Measurements from ENCODE around the gene TRAP1. TPM values are rescaled to one million over a fixed set of nuclear protein-coding genes. Genes with fewer than 3 reads are reported as not detected.
A peak's percentile ranks its signal among the peaks of the same experiment; 100 is the strongest.

The TRAP1 gene
- polyA plus RNA-seq, 2 of the 4 experiments (the other 2 are of a cell fraction), result 103 to 198 TPM

GRCh38 chr16:3623642-3624041 is 93.7 kb downstream of the TRAP1 start:
- DNase-seq (ENCODE audit: low read depth in 1 of 2, low spot score in 1 of 2) (no peak), FAIRE-seq (no peak), ATAC-seq (no peak)
- ChIA-PET POLR2A (no interaction called here), CTCF (no interaction called here)
- Histone ChIP-seq H3K4me2 (no peak overlapping the region), H3K4me3 (no peak overlapping the region), H3K27ac (no peak overlapping the region), H3K4me1 (peaks cover 2% of the 10 kb centered on the region; the same call in 2 of the 3 replicates), H3K9me3 (no peaks in the 10 kb centered on the region)
- TF ChIP-seq JUNB (IDR thresholded peaks at IDR 0.05), result no peak
- TF ChIP-seq BCL3 (IDR thresholded peaks at IDR 0.05), result no peak
- no peak for TF ChIP-seq HMGXB4 (CRISPR knock-in tag; IDR thresholded peaks at IDR 0.05; ENCODE audit: borderline replicate concordance)
- no peak for TF ChIP-seq PHF8 (IDR thresholded peaks at IDR 0.05; ENCODE audit: borderline replicate concordance, low read depth)
- no peak for TF ChIP-seq EP300 (IDR thresholded peaks at IDR 0.05)
- TF ChIP-seq CBX2 (IDR thresholded peaks at IDR 0.05; ENCODE audit: borderline replicate concordance, low read depth), result no peak
- TF ChIP-seq ATOH8 (CRISPR knock-in tag; IDR thresholded peaks at IDR 0.05; ENCODE audit: low read depth), result no peak
- TF ChIP-seq RARB (CRISPR knock-in tag; IDR thresholded peaks at IDR 0.05), result no peak
- TF ChIP-seq POLR2AphosphoS2 (conservative IDR thresholded peaks at IDR 0.05; ENCODE audit: low read length), result no peak
- no peak for TF ChIP-seq NPAS2 (CRISPR knock-in tag; IDR thresholded peaks at IDR 0.05; ENCODE audit: borderline replicate concordance)
- TF ChIP-seq E2F6 (IDR thresholded peaks at IDR 0.05; ENCODE audit: borderline replicate concordance, low read depth), result no peak
- no peak for TF ChIP-seq ZFP36 (IDR thresholded peaks at IDR 0.05; ENCODE audit: borderline replicate concordance, partially characterized antibody)
- TF ChIP-seq ZNF302 (CRISPR knock-in tag; IDR thresholded peaks at IDR 0.05), result no peak
- WGBS (ENCODE audit: missing lambda C conversion rate), result 91% methylated on average over 3 of the region's 3 CpGs

- DNase-seq (ENCODE audit: low read depth in 1 of 2, low spot score in 1 of 2), result peak in 1 of 2 experiments; percentile 46
- ATAC-seq, result peak; percentile 51 to 82; a peak in 3 of 6 replicates
- Histone ChIP-seq H3K9me3 (no peaks in the 10 kb centered on the region), H3K4me2 (peak overlapping the region; percentile 18; the same call in 1 of the 3 replicates), H3K4me1 (peaks cover 9% of the 10 kb centered on the region; the same call in 2 of the 3 replicates), H3K27ac (peak overlapping the region in 1 of 2 experiments; percentile 22; a peak in 1 of 6 replicates), H3K4me3 (no peak overlapping the region)
- FAIRE-seq, result no peak
- ChIA-PET POLR2A (interaction anchor here (0.6 kb wide), 1 partner anchor 104 kb away, joined by 3 read pairs; no protein-coding TSS in a partner anchor), CTCF (no interaction called here)
- no peak for TF ChIP-seq EHMT2 (IDR thresholded peaks at IDR 0.05; ENCODE audit: low read depth)
- TF ChIP-seq FOSL2 (IDR thresholded peaks at IDR 0.05), result no peak
- TF ChIP-seq FOSL2 (CRISPR knock-in tag; IDR thresholded peaks at IDR 0.05), result peak; percentile 37; the same call in 1 of the 2 replicates
- no peak for TF ChIP-seq ZSCAN20 (CRISPR knock-in tag; IDR thresholded peaks at IDR 0.05)
- WGBS (ENCODE audit: missing lambda C conversion rate), result 43% methylated on average over 3 of the region's 3 CpGs
These were observed 98.6 kb downstream of the TRAP1 start for GRCh38 chr16:3618769-3619141.

Data from A549 (cell line).